Inferior parietal cortex (tissue), 1 donor: ENCODE data around the gene STIMATE.

Experiments used
- DNase-seq: peaks from one replicate; pipeline ENCODE4 v3.0.0-alpha.2; 2016; ENCODE audit errors: extremely low spot score

The STIMATE gene

GRCh38 chr3:52841981-52842340 lies 55.4 kb downstream of the STIMATE start:
- no peak for DNase-seq

GRCh38 chr3:52841211-52841980 lies 56.0 kb downstream of the STIMATE start:
- no peak for DNase-seq

GRCh38 chr3:52839892-52840545 lies 57.3 kb downstream of the STIMATE start:
- no peak for DNase-seq

- no peak for DNase-seq
Observed at GRCh38 chr3:52839268-52839575, 58.1 kb downstream of the STIMATE start.

GRCh38 chr3:52838561-52839267 lies 58.6 kb downstream of the STIMATE start:
- DNase-seq = no peak

- DNase-seq = no peak
Observed at GRCh38 chr3:52836986-52837385, 60.4 kb downstream of the STIMATE start.

GRCh38 chr3:52836471-52836845 lies 60.9 kb downstream of the STIMATE start:
- DNase-seq = no peak

- no peak for DNase-seq
Observed at GRCh38 chr3:52835766-52836470, 61.4 kb downstream of the STIMATE start.

- no peak for DNase-seq
Observed at GRCh38 chr3:52834871-52835501, 62.4 kb downstream of the STIMATE start, which contains the start of gene MUSTN1. MUSTN1 (minus strand) TSS chr3:52835019; CDS start chr3:52834948, 71 bp downstream.

GRCh38 chr3:52833202-52833601 lies 64.1 kb downstream of the STIMATE start:
- DNase-seq = no peak

- DNase-seq = peak; percentile 40
Observed at GRCh38 chr3:52831500-52832301, 65.6 kb downstream of the STIMATE start.

- DNase-seq = no peak
Observed at GRCh38 chr3:52830535-52831258, 66.7 kb downstream of the STIMATE start, which contains the start of gene ITIH4. ITIH4 (minus strand) TSS chr3:52830672; CDS start chr3:52830642, 30 bp downstream.

- no peak for DNase-seq
Observed at GRCh38 chr3:52829906-52830463, 67.4 kb downstream of the STIMATE start.

- DNase-seq = no peak
Observed at GRCh38 chr3:52829482-52829881, 67.9 kb downstream of the STIMATE start.

- DNase-seq = no peak
Observed at GRCh38 chr3:52827866-52828376, 69.4 kb downstream of the STIMATE start.

GRCh38 chr3:52827441-52827840 lies 69.9 kb downstream of the STIMATE start:
- DNase-seq = no peak

GRCh38 chr3:52824037-52824436 lies 73.3 kb downstream of the STIMATE start:
- DNase-seq = no peak

- no peak for DNase-seq
Observed at GRCh38 chr3:52822363-52822762, 75.0 kb downstream of the STIMATE start.

- DNase-seq = no peak
Observed at GRCh38 chr3:52820736-52821135, 76.6 kb downstream of the STIMATE start.

- DNase-seq = no peak
Observed at GRCh38 chr3:52819936-52820335, 77.4 kb downstream of the STIMATE start.
